ENCODE measurements around the gene TMEM135. TPM values are rescaled to one million over a fixed set of nuclear protein-coding genes. Genes with fewer than 3 reads are reported as not detected.

Gene TMEM135
- total RNA-seq, 2 donors from 2014 or later, result 111 to 113 TPM

- Mint-ChIP-seq H3K27ac (no peak overlapping the region), H3K27me3 (ENCODE audit: insufficient read depth) (no peaks in the 10 kb centered on the region), H3K4me3 (no peak overlapping the region), H3K4me1 (no peaks in the 10 kb centered on the region), H3K36me3 (ENCODE audit: low read depth) (peaks cover 49% of the 10 kb centered on the region), H3K9me3 (peaks cover 14% of the 10 kb centered on the region)
- Histone ChIP-seq H3K9me3 (ENCODE audit: control insufficient read depth, low read length) (peaks cover 22% of the 10 kb centered on the region), H3K27ac (ENCODE audit: low read depth, low read length) (no peak overlapping the region), H3K4me3 (ENCODE audit: low read length) (no peak overlapping the region), H3K9ac (ENCODE audit: extremely low read depth, low read length, poor library complexity, severe bottlenecking) (no peak overlapping the region), H3K27me3 (ENCODE audit: control insufficient read depth, insufficient read depth, low read length, poor library complexity, severe bottlenecking) (no peaks in the 10 kb centered on the region), H3K4me1 (ENCODE audit: control insufficient read depth, insufficient read depth, low read length) (no peaks in the 10 kb centered on the region), H3K36me3 (ENCODE audit: control insufficient read depth, insufficient read depth, low read length) (peaks cover 52% of the 10 kb centered on the region)
- no peak for DNase-seq
- WGBS, 2 experiments (ENCODE audit: insufficient coverage in 1 of 2, insufficient read length in 1 of 2), result 100% methylated on average over 1 of the region's 1 CpG
- TF ChIP-seq, protein P1, sequence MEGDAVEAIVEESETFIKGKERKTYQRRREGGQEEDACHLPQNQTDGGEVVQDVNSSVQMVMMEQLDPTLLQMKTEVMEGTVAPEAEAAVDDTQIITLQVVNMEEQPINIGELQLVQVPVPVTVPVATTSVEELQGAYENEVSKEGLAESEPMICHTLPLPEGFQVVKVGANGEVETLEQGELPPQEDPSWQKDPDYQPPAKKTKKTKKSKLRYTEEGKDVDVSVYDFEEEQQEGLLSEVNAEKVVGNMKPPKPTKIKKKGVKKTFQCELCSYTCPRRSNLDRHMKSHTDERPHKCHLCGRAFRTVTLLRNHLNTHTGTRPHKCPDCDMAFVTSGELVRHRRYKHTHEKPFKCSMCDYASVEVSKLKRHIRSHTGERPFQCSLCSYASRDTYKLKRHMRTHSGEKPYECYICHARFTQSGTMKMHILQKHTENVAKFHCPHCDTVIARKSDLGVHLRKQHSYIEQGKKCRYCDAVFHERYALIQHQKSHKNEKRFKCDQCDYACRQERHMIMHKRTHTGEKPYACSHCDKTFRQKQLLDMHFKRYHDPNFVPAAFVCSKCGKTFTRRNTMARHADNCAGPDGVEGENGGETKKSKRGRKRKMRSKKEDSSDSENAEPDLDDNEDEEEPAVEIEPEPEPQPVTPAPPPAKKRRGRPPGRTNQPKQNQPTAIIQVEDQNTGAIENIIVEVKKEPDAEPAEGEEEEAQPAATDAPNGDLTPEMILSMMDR (conservative IDR thresholded peaks at IDR 0.05), result no peak
Observed at GRCh38 chr11:87179621-87180020, 141.9 kb downstream of the TMEM135 start.

- H3K4me1 ChIP-seq (ENCODE audit: control insufficient read depth, insufficient read depth, low read length), result no peaks in the 10 kb centered on the region
- no peaks in the 10 kb centered on the region for H3K4me1 Mint-ChIP-seq
- peaks cover 53% of the 10 kb centered on the region for H3K36me3 Mint-ChIP-seq (ENCODE audit: low read depth)
- peaks cover 14% of the 10 kb centered on the region for H3K9me3 Mint-ChIP-seq
- no peak overlapping the region for H3K27ac ChIP-seq (ENCODE audit: low read depth, low read length)
- H3K36me3 ChIP-seq (ENCODE audit: control insufficient read depth, insufficient read depth, low read length), result peaks cover 52% of the 10 kb centered on the region
- H3K9me3 ChIP-seq (ENCODE audit: control insufficient read depth, low read length), result peaks cover 22% of the 10 kb centered on the region
- DNase-seq, result no peak
- TF ChIP-seq, protein P1 (conservative IDR thresholded peaks at IDR 0.05), result no peak
- no peak overlapping the region for H3K27ac Mint-ChIP-seq
- no peaks in the 10 kb centered on the region for H3K27me3 Mint-ChIP-seq (ENCODE audit: insufficient read depth)
- H3K27me3 ChIP-seq (ENCODE audit: control insufficient read depth, insufficient read depth, low read length, poor library complexity, severe bottlenecking), result no peaks in the 10 kb centered on the region
- no peak overlapping the region for H3K4me3 ChIP-seq (ENCODE audit: low read length)
- H3K4me3 Mint-ChIP-seq, result no peak overlapping the region
- no peak overlapping the region for H3K9ac ChIP-seq (ENCODE audit: extremely low read depth, low read length, poor library complexity, severe bottlenecking)
- 82 to 89% methylated on average over 2 of the region's 2 CpGs for WGBS, 2 experiments (ENCODE audit: insufficient coverage in 1 of 2, insufficient read length in 1 of 2)
Observed at GRCh38 chr11:87180742-87181141, 143.0 kb downstream of the TMEM135 start.

GRCh38 chr11:87181143-87181542 lies 143.4 kb downstream of the TMEM135 start:
- no peak for DNase-seq
- Mint-ChIP-seq H3K27ac (no peak overlapping the region), H3K4me3 (no peak overlapping the region), H3K36me3 (ENCODE audit: low read depth) (peaks cover 50% of the 10 kb centered on the region), H3K9me3 (peaks cover 12% of the 10 kb centered on the region), H3K27me3 (ENCODE audit: insufficient read depth) (no peaks in the 10 kb centered on the region), H3K4me1 (no peaks in the 10 kb centered on the region)
- Histone ChIP-seq H3K4me1 (ENCODE audit: control insufficient read depth, insufficient read depth, low read length) (no peaks in the 10 kb centered on the region), H3K9me3 (ENCODE audit: control insufficient read depth, low read length) (peaks cover 22% of the 10 kb centered on the region), H3K4me3 (ENCODE audit: low read length) (no peak overlapping the region), H3K36me3 (ENCODE audit: control insufficient read depth, insufficient read depth, low read length) (peaks cover 52% of the 10 kb centered on the region), H3K27ac (ENCODE audit: low read depth, low read length) (no peak overlapping the region), H3K9ac (ENCODE audit: extremely low read depth, low read length, poor library complexity, severe bottlenecking) (no peak overlapping the region), H3K27me3 (ENCODE audit: control insufficient read depth, insufficient read depth, low read length, poor library complexity, severe bottlenecking) (no peaks in the 10 kb centered on the region)
- TF ChIP-seq, protein P1 (conservative IDR thresholded peaks at IDR 0.05), result no peak
- 81% methylated on average over 3 of the region's 3 CpGs; no CpG with 5 or more reads in 1 of the 2 experiments for WGBS, 2 experiments (ENCODE audit: insufficient coverage in 1 of 2, insufficient read length in 1 of 2)

Measured in endodermal cell (in vitro differentiated cells).